GM12801 (cell line): ENCODE results near the gene TBCB.

Experiments used
- TF ChIP-seq, protein P1 (sequence below): IDR thresholded peaks from one replicate; pipeline ENCODE4 v1.5.1; 2011; ENCODE audit warnings: control low read depth; ENCODE audit not compliant: insufficient read length; ENCODE audit errors: extremely low read depth

The TBCB gene

DNA sequence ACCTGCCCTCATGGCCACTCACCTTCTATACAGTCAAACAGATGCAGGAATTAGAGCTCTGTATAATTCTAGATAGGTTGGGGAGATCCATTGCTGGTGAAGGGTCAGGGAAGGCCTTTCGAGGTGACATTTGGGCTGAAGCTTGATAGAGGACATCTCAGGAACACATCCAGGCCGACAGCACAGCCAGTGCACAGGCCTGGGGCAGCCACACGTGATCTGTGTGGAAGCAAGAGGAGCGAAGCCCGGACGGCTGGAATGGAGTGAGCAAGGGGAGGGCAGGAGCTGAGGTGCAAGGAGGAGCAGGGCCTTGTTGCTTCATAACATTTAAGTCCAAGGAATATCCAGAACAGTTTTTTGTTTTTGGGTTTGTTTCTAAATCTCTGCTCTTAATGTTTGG lies 8.8 kb upstream of the TBCB start:
- TF ChIP-seq, protein P1, sequence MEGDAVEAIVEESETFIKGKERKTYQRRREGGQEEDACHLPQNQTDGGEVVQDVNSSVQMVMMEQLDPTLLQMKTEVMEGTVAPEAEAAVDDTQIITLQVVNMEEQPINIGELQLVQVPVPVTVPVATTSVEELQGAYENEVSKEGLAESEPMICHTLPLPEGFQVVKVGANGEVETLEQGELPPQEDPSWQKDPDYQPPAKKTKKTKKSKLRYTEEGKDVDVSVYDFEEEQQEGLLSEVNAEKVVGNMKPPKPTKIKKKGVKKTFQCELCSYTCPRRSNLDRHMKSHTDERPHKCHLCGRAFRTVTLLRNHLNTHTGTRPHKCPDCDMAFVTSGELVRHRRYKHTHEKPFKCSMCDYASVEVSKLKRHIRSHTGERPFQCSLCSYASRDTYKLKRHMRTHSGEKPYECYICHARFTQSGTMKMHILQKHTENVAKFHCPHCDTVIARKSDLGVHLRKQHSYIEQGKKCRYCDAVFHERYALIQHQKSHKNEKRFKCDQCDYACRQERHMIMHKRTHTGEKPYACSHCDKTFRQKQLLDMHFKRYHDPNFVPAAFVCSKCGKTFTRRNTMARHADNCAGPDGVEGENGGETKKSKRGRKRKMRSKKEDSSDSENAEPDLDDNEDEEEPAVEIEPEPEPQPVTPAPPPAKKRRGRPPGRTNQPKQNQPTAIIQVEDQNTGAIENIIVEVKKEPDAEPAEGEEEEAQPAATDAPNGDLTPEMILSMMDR: no peak

DNA sequence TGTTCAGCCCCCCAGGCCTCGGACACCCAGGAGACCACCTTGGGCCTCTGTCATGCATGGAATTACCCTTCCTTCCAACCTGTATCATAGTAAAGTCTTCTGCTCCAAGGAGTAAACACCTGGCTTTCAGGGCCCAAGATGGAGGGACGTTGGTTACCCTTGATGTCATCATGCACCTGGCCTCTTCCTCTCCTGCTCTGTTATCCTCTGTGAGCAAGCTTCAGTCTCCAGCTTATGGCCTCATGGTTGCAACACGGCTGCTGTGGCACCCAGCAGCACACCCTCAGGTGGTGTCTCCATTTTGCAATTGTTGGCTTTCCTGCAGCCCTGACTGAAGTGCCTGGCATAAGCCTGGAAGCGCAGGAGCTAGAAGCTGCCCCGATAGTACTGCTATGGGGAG lies 8.3 kb upstream of the TBCB start:
- TF ChIP-seq, protein P1: no peak

DNA sequence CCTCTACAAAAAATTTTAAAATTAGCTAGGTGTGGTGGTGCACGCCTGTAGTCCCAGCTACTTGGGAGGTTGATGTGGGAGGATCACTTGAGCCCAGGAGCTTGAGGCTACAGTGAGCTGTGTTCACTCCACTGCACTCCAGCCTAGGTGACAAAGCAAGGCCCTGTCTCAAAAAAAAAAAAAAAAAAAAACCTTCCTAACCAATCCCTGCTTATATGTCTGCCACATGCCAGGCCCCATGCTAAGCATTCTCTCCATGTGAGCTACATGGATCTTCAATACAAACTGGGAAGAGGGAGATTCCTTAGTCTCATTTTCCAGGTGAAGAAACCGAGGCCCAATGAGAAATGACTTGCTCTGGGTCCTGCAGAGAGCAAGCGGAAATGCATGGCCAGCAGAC lies 6.6 kb upstream of the TBCB start:
- TF ChIP-seq, protein P1: no peak

DNA sequence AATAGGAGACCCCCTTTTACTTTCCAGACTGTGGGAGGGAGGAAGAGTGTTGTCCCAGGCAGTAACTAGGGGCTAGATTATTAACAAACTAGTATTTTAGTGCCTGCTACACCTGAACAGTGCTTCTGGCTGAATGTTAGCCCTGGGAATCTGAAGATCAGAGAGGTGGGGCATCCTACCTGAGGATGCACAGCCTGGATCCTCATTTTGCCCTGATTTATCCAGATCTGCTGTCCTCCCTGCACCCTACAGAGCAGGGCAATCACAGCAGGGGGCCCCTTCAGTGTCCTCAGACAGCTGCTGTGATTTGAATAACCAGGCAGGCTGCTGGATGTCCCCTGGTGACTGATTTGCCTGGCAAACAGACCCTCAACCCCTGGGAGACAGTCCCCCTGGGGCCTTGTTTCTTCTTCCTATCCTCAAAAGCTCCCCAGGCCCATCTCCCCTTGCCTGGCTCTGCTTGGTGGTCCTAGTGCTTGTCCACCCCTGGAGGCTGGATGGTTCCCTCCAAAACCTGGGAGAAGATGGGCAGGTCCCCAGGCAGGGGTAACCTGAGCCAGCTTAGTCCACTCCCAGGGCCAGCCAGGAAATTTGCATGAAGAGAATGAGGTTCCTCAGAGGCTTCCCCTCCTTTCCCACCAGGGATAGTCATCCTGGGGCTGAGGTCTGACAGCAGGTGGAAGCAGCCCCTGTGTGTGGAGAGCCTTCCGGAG lies 4.6 kb upstream of the TBCB start, which contains the start of gene OVOL3:
Gene OVOL3 (plus strand): TSS at position 657 of the 713 bp plus-strand sequence. CDS start 60 bp downstream, outside the sequence.
- TF ChIP-seq, protein P1: no peak

DNA sequence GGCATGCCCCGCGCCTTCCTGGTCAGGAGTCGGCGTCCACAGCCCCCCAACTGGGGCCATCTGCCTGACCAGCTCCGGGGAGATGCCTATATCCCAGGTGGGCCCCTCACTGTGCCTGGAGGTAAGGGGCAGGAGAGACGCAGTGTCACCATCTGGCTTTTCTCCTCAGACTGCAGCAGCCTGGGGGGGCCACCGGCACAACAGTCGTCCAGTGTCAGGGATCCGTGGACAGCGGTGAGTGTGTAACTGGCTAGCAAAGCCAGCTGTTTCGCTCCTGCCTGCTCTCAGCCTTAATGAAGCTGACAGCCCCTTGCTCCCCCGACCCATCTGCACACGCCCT lies 4.1 kb upstream of the TBCB start:
- TF ChIP-seq, protein P1: no peak

DNA sequence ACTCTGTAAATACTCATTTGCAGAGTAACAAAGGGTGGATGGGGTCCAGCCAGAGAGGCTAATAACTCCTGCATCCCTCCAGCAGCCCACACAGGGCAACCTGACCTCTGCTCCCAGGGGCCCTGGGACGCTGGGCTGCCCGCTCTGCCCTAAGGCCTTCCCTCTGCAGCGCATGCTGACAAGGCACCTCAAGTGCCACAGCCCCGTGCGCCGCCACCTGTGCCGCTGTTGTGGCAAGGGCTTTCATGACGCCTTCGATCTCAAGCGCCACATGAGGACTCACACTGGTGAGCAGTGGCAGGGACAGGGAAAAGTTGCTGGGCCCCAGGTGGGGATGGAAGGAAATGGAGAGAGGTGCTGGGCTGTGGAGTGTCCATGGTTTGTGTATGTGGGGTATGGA lies 2.6 kb upstream of the TBCB start:
- TF ChIP-seq, protein P1: no peak

DNA sequence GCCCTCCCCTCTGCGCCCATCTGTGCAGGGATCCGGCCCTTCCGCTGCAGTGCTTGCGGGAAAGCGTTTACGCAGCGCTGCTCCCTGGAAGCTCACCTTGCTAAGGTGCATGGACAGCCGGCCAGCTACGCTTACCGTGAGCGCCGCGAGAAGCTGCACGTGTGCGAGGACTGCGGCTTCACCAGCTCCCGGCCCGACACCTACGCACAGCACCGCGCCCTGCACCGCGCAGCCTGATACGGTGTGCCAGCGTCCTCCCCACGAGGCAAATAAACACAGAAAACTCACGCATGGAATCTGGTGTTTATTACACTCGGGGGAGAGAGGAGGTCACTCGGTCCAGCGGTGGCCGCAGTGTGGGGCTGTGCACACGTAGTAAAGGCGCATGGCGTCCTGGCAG lies 1.8 kb upstream of the TBCB start:
- TF ChIP-seq, protein P1: no peak
